ENCODE measurements around the gene HOXC6.

Gene HOXC6

DNA sequence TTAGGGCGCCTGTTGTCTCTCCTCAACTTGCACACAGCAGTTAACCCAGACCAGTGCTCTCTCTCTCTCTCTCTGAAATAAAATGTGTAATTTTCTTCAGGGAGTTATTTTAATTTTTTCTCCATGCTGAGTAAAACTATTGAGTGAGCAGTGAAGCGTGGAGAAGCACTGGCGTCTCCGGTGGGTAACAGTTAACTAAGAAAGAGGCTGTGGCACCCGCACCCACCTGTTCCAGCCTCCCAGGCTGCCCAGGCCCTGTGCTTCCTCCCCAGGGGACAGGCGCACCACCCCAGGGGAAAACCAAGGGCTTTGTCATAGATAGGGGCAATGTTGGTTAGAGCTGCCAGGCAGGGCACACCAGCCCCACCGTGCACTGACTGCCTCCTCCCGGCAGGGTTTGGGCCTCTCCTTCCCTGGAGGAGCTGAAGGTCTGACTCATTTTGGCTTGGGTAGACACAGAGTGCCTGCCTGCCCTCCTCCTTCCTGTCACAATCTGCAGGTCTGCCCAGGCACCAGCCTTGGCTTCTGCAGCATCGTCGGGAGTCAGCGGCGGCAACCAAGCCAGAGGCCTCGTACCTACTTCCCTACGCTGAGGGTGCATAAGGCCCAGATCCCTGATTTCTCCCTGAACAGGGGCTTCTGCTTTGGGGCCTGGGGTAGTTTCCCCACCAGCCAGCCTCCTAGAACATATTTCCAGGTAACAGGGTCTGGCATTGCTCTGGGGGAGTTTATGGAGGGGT, 8.6 kb downstream of the HOXC6 start (continued):
- TF ChIP-seq, protein P1, sequence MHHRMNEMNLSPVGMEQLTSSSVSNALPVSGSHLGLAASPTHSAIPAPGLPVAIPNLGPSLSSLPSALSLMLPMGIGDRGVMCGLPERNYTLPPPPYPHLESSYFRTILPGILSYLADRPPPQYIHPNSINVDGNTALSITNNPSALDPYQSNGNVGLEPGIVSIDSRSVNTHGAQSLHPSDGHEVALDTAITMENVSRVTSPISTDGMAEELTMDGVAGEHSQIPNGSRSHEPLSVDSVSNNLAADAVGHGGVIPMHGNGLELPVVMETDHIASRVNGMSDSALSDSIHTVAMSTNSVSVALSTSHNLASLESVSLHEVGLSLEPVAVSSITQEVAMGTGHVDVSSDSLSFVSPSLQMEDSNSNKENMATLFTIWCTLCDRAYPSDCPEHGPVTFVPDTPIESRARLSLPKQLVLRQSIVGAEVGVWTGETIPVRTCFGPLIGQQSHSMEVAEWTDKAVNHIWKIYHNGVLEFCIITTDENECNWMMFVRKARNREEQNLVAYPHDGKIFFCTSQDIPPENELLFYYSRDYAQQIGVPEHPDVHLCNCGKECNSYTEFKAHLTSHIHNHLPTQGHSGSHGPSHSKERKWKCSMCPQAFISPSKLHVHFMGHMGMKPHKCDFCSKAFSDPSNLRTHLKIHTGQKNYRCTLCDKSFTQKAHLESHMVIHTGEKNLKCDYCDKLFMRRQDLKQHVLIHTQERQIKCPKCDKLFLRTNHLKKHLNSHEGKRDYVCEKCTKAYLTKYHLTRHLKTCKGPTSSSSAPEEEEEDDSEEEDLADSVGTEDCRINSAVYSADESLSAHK (tag by site-specific recombination; IDR thresholded peaks at IDR 0.05): 0 out of 2 replicates have a peak, but pooled peaks have one; percentile 28
- TF ChIP-seq ZNF792 (tag by site-specific recombination; IDR thresholded peaks at IDR 0.05) (no peak), TRIM28 (IDR thresholded peaks at IDR 0.05; ENCODE audit: borderline replicate concordance, low read length) (0 out of 2 replicates have a peak, but pooled peaks have one; percentile 0), ZNF16 (tag by site-specific recombination; IDR thresholded peaks at IDR 0.05; ENCODE audit: low read depth) (no peak), KLF9 (tag by site-specific recombination; IDR thresholded peaks at IDR 0.05; ENCODE audit: low read depth) (0 out of 2 replicates have a peak, but pooled peaks have one; percentile 14), SP7 (tag by site-specific recombination; IDR thresholded peaks at IDR 0.05) (peak; percentile 67), ZNF621 (tag by site-specific recombination; IDR thresholded peaks at IDR 0.05) (no peak), ZNF2 (tag by site-specific recombination; IDR thresholded peaks at IDR 0.05) (peak; percentile 39; the same call in 1 of the 2 replicates), ZNF701 (tag by site-specific recombination; IDR thresholded peaks at IDR 0.05) (no peak), KLF7 (tag by site-specific recombination; IDR thresholded peaks at IDR 0.05; ENCODE audit: borderline replicate concordance) (no peak), ZNF600 (tag by site-specific recombination; IDR thresholded peaks at IDR 0.05) (peak; percentile 98), ZNF664 (tag by site-specific recombination; IDR thresholded peaks at IDR 0.05) (no peak), ZNF549 (tag by site-specific recombination; IDR thresholded peaks at IDR 0.05) (no peak), ZNF629 (tag by site-specific recombination; IDR thresholded peaks at IDR 0.05) (peak; percentile 54; the same call in 1 of the 2 replicates), OSR2 (tag by site-specific recombination; IDR thresholded peaks at IDR 0.05) (peak; percentile 75; the same call in 1 of the 2 replicates), ZNF239 (tag by site-specific recombination; IDR thresholded peaks at IDR 0.05) (no peak), ZNF146 (tag by site-specific recombination; IDR thresholded peaks at IDR 0.05) (no peak), MZF1 (tag by site-specific recombination; IDR thresholded peaks at IDR 0.05; ENCODE audit: borderline replicate concordance) (no peak), ZNF423 (tag by site-specific recombination; IDR thresholded peaks at IDR 0.05) (peak; percentile 97), ZNF596 (tag by site-specific recombination; IDR thresholded peaks at IDR 0.05) (peak; percentile 72; the same call in 1 of the 2 replicates), KLF1 (tag by site-specific recombination; IDR thresholded peaks at IDR 0.05) (no peak), ZEB2 (tag by site-specific recombination; IDR thresholded peaks at IDR 0.05) (peak; percentile 29; the same call in 1 of the 2 replicates), ZNF10 (tag by site-specific recombination; IDR thresholded peaks at IDR 0.05) (peak; percentile 56), ZFP69B (tag by site-specific recombination; IDR thresholded peaks at IDR 0.05) (no peak)
- TF ChIP-seq, protein P2, sequence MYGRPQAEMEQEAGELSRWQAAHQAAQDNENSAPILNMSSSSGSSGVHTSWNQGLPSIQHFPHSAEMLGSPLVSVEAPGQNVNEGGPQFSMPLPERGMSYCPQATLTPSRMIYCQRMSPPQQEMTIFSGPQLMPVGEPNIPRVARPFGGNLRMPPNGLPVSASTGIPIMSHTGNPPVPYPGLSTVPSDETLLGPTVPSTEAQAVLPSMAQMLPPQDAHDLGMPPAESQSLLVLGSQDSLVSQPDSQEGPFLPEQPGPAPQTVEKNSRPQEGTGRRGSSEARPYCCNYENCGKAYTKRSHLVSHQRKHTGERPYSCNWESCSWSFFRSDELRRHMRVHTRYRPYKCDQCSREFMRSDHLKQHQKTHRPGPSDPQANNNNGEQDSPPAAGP (tag by site-specific recombination; IDR thresholded peaks at IDR 0.05): peak; percentile 85
- TF ChIP-seq, protein P3, sequence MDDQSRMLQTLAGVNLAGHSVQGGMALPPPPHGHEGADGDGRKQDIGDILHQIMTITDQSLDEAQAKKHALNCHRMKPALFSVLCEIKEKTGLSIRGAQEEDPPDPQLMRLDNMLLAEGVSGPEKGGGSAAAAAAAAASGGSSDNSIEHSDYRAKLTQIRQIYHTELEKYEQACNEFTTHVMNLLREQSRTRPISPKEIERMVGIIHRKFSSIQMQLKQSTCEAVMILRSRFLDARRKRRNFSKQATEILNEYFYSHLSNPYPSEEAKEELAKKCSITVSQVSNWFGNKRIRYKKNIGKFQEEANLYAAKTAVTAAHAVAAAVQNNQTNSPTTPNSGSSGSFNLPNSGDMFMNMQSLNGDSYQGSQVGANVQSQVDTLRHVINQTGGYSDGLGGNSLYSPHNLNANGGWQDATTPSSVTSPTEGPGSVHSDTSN (CRISPR knock-in tag; IDR thresholded peaks at IDR 0.05): no peak
- TF ChIP-seq, protein P4, sequence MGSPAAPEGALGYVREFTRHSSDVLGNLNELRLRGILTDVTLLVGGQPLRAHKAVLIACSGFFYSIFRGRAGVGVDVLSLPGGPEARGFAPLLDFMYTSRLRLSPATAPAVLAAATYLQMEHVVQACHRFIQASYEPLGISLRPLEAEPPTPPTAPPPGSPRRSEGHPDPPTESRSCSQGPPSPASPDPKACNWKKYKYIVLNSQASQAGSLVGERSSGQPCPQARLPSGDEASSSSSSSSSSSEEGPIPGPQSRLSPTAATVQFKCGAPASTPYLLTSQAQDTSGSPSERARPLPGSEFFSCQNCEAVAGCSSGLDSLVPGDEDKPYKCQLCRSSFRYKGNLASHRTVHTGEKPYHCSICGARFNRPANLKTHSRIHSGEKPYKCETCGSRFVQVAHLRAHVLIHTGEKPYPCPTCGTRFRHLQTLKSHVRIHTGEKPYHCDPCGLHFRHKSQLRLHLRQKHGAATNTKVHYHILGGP (tag by site-specific recombination; IDR thresholded peaks at IDR 0.05): no peak
- TF ChIP-seq, protein P5, sequence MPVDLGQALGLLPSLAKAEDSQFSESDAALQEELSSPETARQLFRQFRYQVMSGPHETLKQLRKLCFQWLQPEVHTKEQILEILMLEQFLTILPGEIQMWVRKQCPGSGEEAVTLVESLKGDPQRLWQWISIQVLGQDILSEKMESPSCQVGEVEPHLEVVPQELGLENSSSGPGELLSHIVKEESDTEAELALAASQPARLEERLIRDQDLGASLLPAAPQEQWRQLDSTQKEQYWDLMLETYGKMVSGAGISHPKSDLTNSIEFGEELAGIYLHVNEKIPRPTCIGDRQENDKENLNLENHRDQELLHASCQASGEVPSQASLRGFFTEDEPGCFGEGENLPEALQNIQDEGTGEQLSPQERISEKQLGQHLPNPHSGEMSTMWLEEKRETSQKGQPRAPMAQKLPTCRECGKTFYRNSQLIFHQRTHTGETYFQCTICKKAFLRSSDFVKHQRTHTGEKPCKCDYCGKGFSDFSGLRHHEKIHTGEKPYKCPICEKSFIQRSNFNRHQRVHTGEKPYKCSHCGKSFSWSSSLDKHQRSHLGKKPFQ (tag by site-specific recombination; IDR thresholded peaks at IDR 0.05): 0 out of 2 replicates have a peak, but pooled peaks have one; percentile 19
- TF ChIP-seq, protein P6, sequence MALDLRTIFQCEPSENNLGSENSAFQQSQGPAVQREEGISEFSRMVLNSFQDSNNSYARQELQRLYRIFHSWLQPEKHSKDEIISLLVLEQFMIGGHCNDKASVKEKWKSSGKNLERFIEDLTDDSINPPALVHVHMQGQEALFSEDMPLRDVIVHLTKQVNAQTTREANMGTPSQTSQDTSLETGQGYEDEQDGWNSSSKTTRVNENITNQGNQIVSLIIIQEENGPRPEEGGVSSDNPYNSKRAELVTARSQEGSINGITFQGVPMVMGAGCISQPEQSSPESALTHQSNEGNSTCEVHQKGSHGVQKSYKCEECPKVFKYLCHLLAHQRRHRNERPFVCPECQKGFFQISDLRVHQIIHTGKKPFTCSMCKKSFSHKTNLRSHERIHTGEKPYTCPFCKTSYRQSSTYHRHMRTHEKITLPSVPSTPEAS (tag by site-specific recombination; IDR thresholded peaks at IDR 0.05): no peak
- TF ChIP-seq, protein P7, sequence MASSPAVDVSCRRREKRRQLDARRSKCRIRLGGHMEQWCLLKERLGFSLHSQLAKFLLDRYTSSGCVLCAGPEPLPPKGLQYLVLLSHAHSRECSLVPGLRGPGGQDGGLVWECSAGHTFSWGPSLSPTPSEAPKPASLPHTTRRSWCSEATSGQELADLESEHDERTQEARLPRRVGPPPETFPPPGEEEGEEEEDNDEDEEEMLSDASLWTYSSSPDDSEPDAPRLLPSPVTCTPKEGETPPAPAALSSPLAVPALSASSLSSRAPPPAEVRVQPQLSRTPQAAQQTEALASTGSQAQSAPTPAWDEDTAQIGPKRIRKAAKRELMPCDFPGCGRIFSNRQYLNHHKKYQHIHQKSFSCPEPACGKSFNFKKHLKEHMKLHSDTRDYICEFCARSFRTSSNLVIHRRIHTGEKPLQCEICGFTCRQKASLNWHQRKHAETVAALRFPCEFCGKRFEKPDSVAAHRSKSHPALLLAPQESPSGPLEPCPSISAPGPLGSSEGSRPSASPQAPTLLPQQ (tag by site-specific recombination; IDR thresholded peaks at IDR 0.05): peak; percentile 22; the same call in 1 of the 2 replicates
